ENCODE results near the gene C9.

The C9 gene

GRCh38 chr5:39394946-39395345 is 30.7 kb upstream of the C9 start:
- H3K4me3 Mint-ChIP-seq = no peak overlapping the region
- DNase-seq (ENCODE audit: low spot score in 2 of 2) = no peak

GRCh38 chr5:39390945-39391344 is 26.6 kb upstream of the C9 start:
- no peaks in the 10 kb centered on the region for H3K9me3 Mint-ChIP-seq

More at GRCh38 chr5:39394946-39395345, 30.7 kb upstream of the C9 start:
- peaks cover 4% of the 10 kb centered on the region for H3K4me1 Mint-ChIP-seq
- ATAC-seq (ENCODE audit: low read depth) = no peak
- no peaks in the 10 kb centered on the region for H3K9me3 Mint-ChIP-seq
- no peaks in the 10 kb centered on the region for H3K36me3 Mint-ChIP-seq
- H3K27ac Mint-ChIP-seq = no peak overlapping the region
- H3K27me3 Mint-ChIP-seq = no peaks in the 10 kb centered on the region

GRCh38 chr5:39387293-39387692 is 23.0 kb upstream of the C9 start:
- no peak for ATAC-seq (ENCODE audit: low read depth)

More at GRCh38 chr5:39390945-39391344, 26.6 kb upstream of the C9 start:
- Mint-ChIP-seq H3K27ac (no peak overlapping the region), H3K36me3 (no peaks in the 10 kb centered on the region), H3K4me1 (no peaks in the 10 kb centered on the region), H3K4me3 (no peak overlapping the region), H3K27me3 (no peaks in the 10 kb centered on the region)
- DNase-seq (ENCODE audit: low spot score in 2 of 2) (no peak), ATAC-seq (ENCODE audit: low read depth) (no peak)

GRCh38 chr5:39384271-39384670 is 20.0 kb upstream of the C9 start:
- H3K27ac Mint-ChIP-seq = no peak overlapping the region
- DNase-seq (ENCODE audit: low spot score in 2 of 2) = no peak
- no peak overlapping the region for H3K4me3 Mint-ChIP-seq
- H3K4me1 Mint-ChIP-seq = no peaks in the 10 kb centered on the region
- no peaks in the 10 kb centered on the region for H3K9me3 Mint-ChIP-seq
- no peak for ATAC-seq (ENCODE audit: low read depth)
- no peaks in the 10 kb centered on the region for H3K36me3 Mint-ChIP-seq
- H3K27me3 Mint-ChIP-seq = peaks cover 5% of the 10 kb centered on the region

More at GRCh38 chr5:39387293-39387692, 23.0 kb upstream of the C9 start:
- Mint-ChIP-seq H3K36me3 (no peaks in the 10 kb centered on the region), H3K27me3 (peaks cover 3% of the 10 kb centered on the region), H3K27ac (no peak overlapping the region), H3K9me3 (no peaks in the 10 kb centered on the region), H3K4me1 (no peaks in the 10 kb centered on the region), H3K4me3 (no peak overlapping the region)
- no peak for DNase-seq (ENCODE audit: low spot score in 2 of 2)

- DNase-seq (ENCODE audit: low spot score in 2 of 2) = no peak
- Mint-ChIP-seq H3K4me1 (no peaks in the 10 kb centered on the region), H3K36me3 (no peaks in the 10 kb centered on the region), H3K27me3 (peaks cover 5% of the 10 kb centered on the region), H3K9me3 (no peaks in the 10 kb centered on the region), H3K27ac (no peak overlapping the region), H3K4me3 (no peak overlapping the region)
- no peak for ATAC-seq (ENCODE audit: low read depth)
Observed at GRCh38 chr5:39381376-39381775, 17.1 kb upstream of the C9 start.

GRCh38 chr5:39379693-39380092 is 15.4 kb upstream of the C9 start:
- DNase-seq (ENCODE audit: low spot score in 2 of 2) (no peak), ATAC-seq (ENCODE audit: low read depth) (no peak)
- Mint-ChIP-seq H3K27ac (no peak overlapping the region), H3K27me3 (peaks cover 6% of the 10 kb centered on the region), H3K9me3 (no peaks in the 10 kb centered on the region), H3K36me3 (no peaks in the 10 kb centered on the region), H3K4me1 (no peaks in the 10 kb centered on the region), H3K4me3 (no peak overlapping the region)

- Mint-ChIP-seq H3K36me3 (no peaks in the 10 kb centered on the region), H3K4me1 (no peaks in the 10 kb centered on the region), H3K4me3 (no peak overlapping the region), H3K9me3 (no peaks in the 10 kb centered on the region), H3K27ac (no peak overlapping the region), H3K27me3 (peaks cover 5% of the 10 kb centered on the region)
- ATAC-seq (ENCODE audit: low read depth) (no peak), DNase-seq (ENCODE audit: low spot score in 2 of 2) (no peak)
Observed at GRCh38 chr5:39377613-39378012, 13.3 kb upstream of the C9 start.

GRCh38 chr5:39376293-39376714 is 12.0 kb upstream of the C9 start:
- H3K27ac Mint-ChIP-seq = no peak overlapping the region
- H3K4me1 Mint-ChIP-seq = no peaks in the 10 kb centered on the region
- H3K4me3 Mint-ChIP-seq = no peak overlapping the region
- no peaks in the 10 kb centered on the region for H3K9me3 Mint-ChIP-seq
- H3K27me3 Mint-ChIP-seq = peaks cover 2% of the 10 kb centered on the region
- DNase-seq (ENCODE audit: low spot score in 2 of 2) = peak; percentile 31 to 40
- no peaks in the 10 kb centered on the region for H3K36me3 Mint-ChIP-seq
- peak; percentile 62 for ATAC-seq (ENCODE audit: low read depth)

GRCh38 chr5:39373791-39374190 is 9.5 kb upstream of the C9 start:
- ATAC-seq (ENCODE audit: low read depth) = no peak

GRCh38 chr5:39371367-39371635 is 7.0 kb upstream of the C9 start:
- Mint-ChIP-seq H3K36me3 (no peaks in the 10 kb centered on the region), H3K27ac (no peak overlapping the region), H3K4me1 (no peaks in the 10 kb centered on the region), H3K27me3 (peaks cover 2% of the 10 kb centered on the region), H3K9me3 (no peaks in the 10 kb centered on the region), H3K4me3 (no peak overlapping the region)
- ATAC-seq (ENCODE audit: low read depth) (no peak), DNase-seq (ENCODE audit: low spot score in 2 of 2) (no peak)

More at GRCh38 chr5:39373791-39374190, 9.5 kb upstream of the C9 start:
- peaks cover 2% of the 10 kb centered on the region for H3K27me3 Mint-ChIP-seq
- no peak overlapping the region for H3K27ac Mint-ChIP-seq
- no peak overlapping the region for H3K4me3 Mint-ChIP-seq
- no peaks in the 10 kb centered on the region for H3K9me3 Mint-ChIP-seq
- H3K4me1 Mint-ChIP-seq = no peaks in the 10 kb centered on the region
- DNase-seq (ENCODE audit: low spot score in 2 of 2) = no peak
- H3K36me3 Mint-ChIP-seq = no peaks in the 10 kb centered on the region

- no peaks in the 10 kb centered on the region for H3K4me1 Mint-ChIP-seq
- no peak overlapping the region for H3K4me3 Mint-ChIP-seq
- ATAC-seq (ENCODE audit: low read depth) (no peak), DNase-seq (ENCODE audit: low spot score in 2 of 2) (no peak)
- H3K9me3 Mint-ChIP-seq = no peaks in the 10 kb centered on the region
- no peaks in the 10 kb centered on the region for H3K36me3 Mint-ChIP-seq
- H3K27me3 Mint-ChIP-seq = peaks cover 1% of the 10 kb centered on the region
- no peak overlapping the region for H3K27ac Mint-ChIP-seq
Observed at GRCh38 chr5:39370555-39371366, 6.5 kb upstream of the C9 start.

GRCh38 chr5:39369123-39369815 is 5.0 kb upstream of the C9 start:
- no peaks in the 10 kb centered on the region for H3K4me1 Mint-ChIP-seq
- H3K4me3 Mint-ChIP-seq = no peak overlapping the region
- DNase-seq (ENCODE audit: low spot score in 2 of 2) = no peak
- H3K9me3 Mint-ChIP-seq = no peaks in the 10 kb centered on the region
- no peak for ATAC-seq (ENCODE audit: low read depth)
- no peak overlapping the region for H3K27ac Mint-ChIP-seq
- H3K36me3 Mint-ChIP-seq = no peaks in the 10 kb centered on the region
- H3K27me3 Mint-ChIP-seq = peaks cover 1% of the 10 kb centered on the region

- no peaks in the 10 kb centered on the region for H3K36me3 Mint-ChIP-seq
- ATAC-seq (ENCODE audit: low read depth) (no peak), DNase-seq (ENCODE audit: low spot score in 2 of 2) (no peak)
- no peak overlapping the region for H3K4me3 Mint-ChIP-seq
- no peaks in the 10 kb centered on the region for H3K9me3 Mint-ChIP-seq
- H3K27ac Mint-ChIP-seq = no peak overlapping the region
- no peaks in the 10 kb centered on the region for H3K4me1 Mint-ChIP-seq
- H3K27me3 Mint-ChIP-seq = peaks cover 1% of the 10 kb centered on the region
Observed at GRCh38 chr5:39368116-39368515, 3.8 kb upstream of the C9 start.

- Mint-ChIP-seq H3K27ac (no peak overlapping the region), H3K4me3 (no peak overlapping the region), H3K36me3 (no peaks in the 10 kb centered on the region), H3K27me3 (peaks cover 1% of the 10 kb centered on the region), H3K4me1 (no peaks in the 10 kb centered on the region), H3K9me3 (no peaks in the 10 kb centered on the region)
- ATAC-seq (ENCODE audit: low read depth) (no peak), DNase-seq (ENCODE audit: low spot score in 2 of 2) (no peak)
Observed at GRCh38 chr5:39367711-39368110, 3.4 kb upstream of the C9 start.

- Mint-ChIP-seq H3K9me3 (no peaks in the 10 kb centered on the region), H3K4me1 (peaks cover 3% of the 10 kb centered on the region), H3K4me3 (no peak overlapping the region), H3K27me3 (peaks cover 1% of the 10 kb centered on the region), H3K36me3 (no peaks in the 10 kb centered on the region), H3K27ac (no peak overlapping the region)
- DNase-seq (ENCODE audit: low spot score in 2 of 2) = no peak
- ATAC-seq (ENCODE audit: low read depth) = no peak
Observed at GRCh38 chr5:39363217-39363616, 1.1 kb downstream of the C9 start.

Measured in memory B cell (primary cell).